Suprapubic skin (tissue), 4 donors: Measurements from ENCODE around the gene PARP8.

Experiments used
- EP300 ChIP-seq: sonication (generic); formaldehyde crosslinking; IDR thresholded peaks from one replicate; pipeline ENCODE4 v1.6.1; 2017; ENCODE audit warnings: antibody characterized with exemption
- POLR2A ChIP-seq, 2 donors: fragments of 450-650 bp; IDR thresholded peaks; one replicate each; pipeline ENCODE4 v1.6.1; 2017; ENCODE audit warnings: antibody characterized with exemption in 2 of 2, mild to moderate bottlenecking in 2 of 2, moderate library complexity in 2 of 2
- POLR2AphosphoS5 ChIP-seq, 3 donors: sonication (generic); formaldehyde crosslinking; IDR thresholded peaks; one replicate each; pipeline ENCODE4 v1.6.1; 2017; ENCODE audit warnings: antibody characterized with exemption in 3 of 3
- TF ChIP-seq, protein P1 (sequence below), 2 donors: fragments of 200-600 bp in 1 of 2; fragments of 450-650 bp in 1 of 2; sonication (generic) in 1 of 2; IDR thresholded peaks; one replicate each; pipeline ENCODE4 v1.5.1; 2016 to 2019; ENCODE audit warnings: antibody characterized with exemption in 2 of 2, mild to moderate bottlenecking in 1 of 2, moderate library complexity in 1 of 2

DNA sequence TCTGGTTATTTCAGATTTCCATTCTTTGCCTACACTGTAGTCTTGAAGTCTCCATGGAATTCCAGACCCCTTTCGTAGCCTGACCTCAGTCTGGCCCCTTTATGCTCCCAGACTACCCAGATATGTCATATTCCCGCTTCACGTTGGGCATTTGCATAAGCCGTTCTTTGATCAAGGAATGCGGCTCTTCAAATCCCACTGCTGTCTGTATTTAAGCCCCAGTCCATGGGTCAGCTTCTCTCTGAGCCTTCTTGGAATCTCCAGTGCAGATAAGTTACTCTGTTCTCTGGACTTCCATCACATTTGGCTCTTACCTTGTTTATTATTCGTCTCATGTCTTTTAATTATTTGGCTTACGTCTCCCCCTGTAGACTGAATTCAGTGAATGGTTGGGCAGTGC is 97.4 kb downstream of the PARP8 start:
- TF ChIP-seq POLR2AphosphoS5 (IDR thresholded peaks at IDR 0.05) = no peak
- TF ChIP-seq, protein P1, sequence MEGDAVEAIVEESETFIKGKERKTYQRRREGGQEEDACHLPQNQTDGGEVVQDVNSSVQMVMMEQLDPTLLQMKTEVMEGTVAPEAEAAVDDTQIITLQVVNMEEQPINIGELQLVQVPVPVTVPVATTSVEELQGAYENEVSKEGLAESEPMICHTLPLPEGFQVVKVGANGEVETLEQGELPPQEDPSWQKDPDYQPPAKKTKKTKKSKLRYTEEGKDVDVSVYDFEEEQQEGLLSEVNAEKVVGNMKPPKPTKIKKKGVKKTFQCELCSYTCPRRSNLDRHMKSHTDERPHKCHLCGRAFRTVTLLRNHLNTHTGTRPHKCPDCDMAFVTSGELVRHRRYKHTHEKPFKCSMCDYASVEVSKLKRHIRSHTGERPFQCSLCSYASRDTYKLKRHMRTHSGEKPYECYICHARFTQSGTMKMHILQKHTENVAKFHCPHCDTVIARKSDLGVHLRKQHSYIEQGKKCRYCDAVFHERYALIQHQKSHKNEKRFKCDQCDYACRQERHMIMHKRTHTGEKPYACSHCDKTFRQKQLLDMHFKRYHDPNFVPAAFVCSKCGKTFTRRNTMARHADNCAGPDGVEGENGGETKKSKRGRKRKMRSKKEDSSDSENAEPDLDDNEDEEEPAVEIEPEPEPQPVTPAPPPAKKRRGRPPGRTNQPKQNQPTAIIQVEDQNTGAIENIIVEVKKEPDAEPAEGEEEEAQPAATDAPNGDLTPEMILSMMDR (IDR thresholded peaks at IDR 0.05) = no peak
- no peak for TF ChIP-seq POLR2A (IDR thresholded peaks at IDR 0.05)
- TF ChIP-seq EP300 = no peak
